ENCODE results near the gene DDIT3.
"Not testable (repeated sequence)": the region's sequence is repeated elsewhere in the genome, so short reads cannot be mapped to it uniquely, and the experiment has no call there.

Gene DDIT3

DNA sequence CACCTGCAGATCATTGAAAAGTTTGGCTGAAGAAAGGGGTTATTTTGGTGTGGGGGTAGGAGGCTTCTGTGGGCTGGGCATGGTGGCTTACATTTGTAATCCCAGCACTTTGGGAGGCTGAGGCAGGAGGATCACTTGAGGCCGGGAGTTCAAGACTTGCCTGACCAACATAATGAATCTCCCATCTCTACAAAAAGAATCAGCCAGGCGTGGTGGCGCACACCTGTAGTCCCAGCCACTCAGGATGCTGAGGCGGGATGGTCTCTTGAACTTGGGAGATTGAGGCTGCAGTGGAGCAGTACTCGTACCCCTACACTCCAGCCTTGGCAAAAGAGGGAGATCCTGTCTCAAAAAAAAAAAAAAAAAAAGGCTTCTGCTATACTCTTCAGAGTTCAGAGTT is 7.0 kb downstream of the DDIT3 start:
- no peak for DNase-seq (ENCODE audit: low spot score)

DNA sequence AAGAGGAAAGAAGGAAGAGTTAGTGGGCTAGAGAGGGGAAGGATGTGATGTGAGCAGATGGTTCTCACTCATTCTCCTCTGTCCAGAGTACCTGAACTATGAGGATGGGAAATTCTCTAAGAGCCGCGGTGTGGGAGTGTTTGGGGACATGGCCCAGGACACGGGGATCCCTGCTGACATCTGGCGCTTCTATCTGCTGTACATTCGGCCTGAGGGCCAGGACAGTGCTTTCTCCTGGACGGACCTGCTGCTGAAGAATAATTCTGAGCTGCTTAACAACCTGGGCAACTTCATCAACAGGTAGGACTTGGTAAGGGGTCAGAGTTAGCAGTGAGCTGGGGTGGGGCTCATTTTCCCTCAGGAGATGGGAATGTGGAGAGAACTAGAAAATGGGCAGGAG is 7.6 kb downstream of the DDIT3 start:
- DNase-seq (ENCODE audit: low spot score), result no peak

DNA sequence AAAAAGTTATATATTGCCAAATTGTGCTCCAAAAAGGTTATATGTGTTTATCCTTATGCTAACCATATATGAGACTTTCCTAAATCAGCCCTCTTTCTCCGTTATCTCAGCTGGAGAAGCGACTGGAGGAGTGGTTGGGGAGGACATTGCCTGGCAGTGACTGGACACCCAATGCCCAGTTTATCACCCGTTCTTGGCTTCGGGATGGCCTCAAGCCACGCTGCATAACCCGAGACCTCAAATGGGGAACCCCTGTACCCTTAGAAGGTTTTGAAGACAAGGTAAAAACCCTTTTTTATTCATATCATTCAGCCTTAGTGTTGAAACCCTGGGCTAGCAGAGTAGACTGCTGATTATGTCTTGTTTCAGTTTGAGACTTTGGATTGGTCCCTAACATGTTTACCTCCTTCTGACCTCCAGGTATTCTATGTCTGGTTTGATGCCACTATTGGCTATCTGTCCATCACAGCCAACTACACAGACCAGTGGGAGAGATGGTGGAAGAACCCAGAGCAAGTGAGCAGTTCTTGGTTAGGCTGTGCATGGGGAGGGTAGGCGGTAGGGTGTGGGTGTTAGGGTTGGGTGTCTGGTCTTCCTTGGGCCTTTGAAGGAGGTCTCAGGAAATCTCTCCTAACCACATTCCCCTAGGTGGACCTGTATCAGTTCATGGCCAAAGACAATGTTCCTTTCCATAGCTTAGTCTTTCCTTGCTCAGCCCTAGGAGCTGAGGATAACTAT is 8.6 kb downstream of the DDIT3 start:
- no peak for DNase-seq (ENCODE audit: low spot score)

DNA sequence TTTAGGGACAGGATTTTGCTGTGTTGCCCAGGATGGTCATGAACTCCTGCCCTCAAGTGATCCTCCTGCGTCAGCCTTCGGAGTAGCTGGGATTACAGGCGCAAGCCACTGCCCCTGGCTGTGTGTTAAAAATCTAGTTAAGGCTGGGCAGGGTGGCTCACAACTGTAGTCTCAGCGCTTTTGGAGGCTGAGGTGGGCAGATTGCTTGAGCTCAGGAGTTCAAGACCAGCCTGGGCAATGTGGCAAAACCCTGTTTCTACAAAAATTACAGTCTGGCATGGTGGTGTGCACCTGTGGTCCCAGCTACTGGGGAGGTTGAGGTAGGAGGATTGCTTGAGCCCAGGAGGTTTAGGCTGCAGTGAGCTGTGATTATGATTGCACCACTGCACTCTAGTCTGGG is 9.2 kb downstream of the DDIT3 start:
- DNase-seq (ENCODE audit: low spot score), result no peak

DNA sequence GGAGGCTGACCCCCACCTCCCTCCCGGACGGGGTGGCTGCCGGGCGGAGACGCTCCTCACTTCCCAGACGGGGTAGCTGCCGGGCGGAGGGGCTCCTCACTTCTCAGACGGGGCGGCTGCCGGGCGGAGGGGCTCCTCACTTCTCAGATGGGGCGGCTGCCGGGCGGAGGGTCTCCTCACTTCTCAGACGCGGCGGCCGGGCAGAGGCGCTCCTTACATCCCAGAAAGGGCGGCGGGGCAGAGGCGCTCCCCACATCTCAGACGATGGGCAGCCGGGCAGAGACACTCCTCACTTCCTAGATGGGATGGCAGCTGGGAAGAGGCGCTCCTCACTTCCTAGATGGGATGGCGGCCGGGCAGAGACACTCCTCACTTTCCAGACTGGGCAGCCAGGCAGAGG is 12.5 kb downstream of the DDIT3 start:
- DNase-seq (ENCODE audit: low spot score), result not testable (repeated sequence)

DNA sequence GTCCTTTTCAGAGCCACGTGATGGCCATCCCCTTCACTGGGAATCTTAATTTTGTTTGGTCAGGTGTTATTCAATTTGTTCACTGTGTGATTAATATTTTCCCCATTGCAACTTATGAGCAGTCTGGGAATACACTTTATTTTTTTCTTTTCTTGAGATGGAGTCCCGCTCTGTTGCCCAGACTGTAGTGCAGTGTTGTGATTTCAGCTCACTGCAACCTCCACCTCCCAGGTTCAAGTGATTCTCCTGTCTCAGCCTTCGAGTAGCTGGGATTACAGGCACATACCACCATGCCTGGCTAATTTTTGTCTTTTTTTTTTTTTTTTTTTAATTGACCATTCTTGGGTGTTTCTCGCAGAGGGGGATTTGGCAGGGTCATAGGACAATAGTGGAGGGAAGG is 13.8 kb downstream of the DDIT3 start:
- DNase-seq (ENCODE audit: low spot score), result not testable (repeated sequence)

DNA sequence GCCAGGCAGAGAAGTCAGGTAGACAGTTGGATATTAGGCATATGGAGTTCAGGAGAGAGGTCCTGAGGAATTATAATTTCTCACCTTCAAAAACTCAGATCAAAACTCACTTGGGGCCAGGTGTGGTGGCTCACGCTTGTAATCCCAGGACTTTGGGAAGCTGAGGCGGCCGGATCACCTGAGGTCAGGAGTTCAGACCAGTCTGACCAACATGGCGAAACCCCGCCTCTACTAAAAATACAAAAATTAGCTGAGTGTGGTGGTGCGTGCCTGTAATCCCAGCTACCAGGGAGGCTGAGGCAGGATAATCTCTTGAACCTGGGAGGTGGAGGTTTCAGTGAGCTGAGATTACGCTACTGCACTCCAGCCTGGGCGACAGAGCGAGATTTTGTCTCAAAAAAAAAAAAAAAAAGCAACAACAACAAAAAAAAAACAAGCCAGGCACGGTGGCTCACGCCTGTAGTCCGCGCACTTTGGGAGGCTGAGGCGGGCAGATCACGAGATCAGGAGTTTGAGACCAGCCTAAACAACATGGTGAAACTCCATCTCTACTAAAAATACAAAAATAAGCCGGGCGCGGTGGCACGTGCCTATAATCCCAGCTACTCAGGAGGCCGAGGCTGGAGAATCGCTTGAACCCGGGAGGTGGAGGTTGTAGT is 17.9 kb downstream of the DDIT3 start:
- DNase-seq (ENCODE audit: low spot score), result not testable (repeated sequence)

DNA sequence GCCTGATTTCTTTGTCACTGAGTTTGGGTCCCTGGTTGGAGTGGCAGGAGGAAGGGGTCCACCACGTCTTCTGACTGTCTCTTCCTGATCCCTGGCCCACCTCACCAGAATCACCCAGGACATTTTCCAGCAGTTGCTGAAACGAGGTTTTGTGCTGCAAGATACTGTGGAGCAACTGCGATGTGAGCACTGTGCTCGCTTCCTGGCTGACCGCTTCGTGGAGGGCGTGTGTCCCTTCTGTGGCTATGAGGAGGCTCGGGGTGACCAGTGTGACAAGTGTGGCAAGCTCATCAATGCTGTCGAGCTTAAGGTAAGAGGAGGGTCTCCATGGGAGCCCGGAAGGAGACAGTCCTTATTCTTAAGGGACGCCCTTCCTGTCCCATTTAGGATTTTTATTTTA is 20.1 kb downstream of the DDIT3 start:
- no peak for DNase-seq (ENCODE audit: low spot score)

DNA sequence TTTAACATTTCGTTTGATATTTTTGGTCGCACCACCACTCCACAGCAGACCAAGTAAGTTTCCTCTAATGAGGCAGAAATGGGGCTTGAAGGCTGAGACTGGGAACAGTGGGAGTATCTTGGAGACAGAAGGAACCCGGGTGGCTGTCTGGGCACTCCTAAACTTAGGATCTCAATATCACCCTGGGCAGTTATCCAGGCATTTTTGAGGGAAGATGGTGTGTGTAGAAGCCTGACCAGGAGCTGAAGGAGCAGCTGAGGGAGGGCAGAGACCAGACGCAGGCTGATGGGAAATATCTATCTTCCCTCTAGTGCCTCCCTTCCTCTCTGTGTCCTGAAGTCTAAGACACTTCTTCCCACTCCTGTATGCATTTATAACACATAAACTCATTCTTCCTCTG is 21.7 kb downstream of the DDIT3 start:
- no peak for DNase-seq (ENCODE audit: low spot score)

DNA sequence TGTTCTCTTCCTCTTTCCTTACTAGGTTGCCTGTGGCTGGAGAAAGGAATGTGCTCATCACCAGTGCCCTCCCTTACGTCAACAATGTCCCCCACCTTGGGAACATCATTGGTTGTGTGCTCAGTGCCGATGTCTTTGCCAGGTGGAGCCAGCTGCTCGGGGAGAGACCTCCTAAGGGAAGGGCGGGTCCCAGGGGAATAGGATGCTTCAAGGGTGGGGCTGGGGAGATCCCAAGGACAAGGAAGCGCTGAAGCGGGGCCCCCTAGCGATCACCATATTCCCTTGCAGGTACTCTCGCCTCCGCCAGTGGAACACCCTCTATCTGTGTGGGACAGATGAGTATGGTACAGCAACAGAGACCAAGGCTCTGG is 22.2 kb downstream of the DDIT3 start:
- DNase-seq (ENCODE audit: low spot score), result no peak

DNA sequence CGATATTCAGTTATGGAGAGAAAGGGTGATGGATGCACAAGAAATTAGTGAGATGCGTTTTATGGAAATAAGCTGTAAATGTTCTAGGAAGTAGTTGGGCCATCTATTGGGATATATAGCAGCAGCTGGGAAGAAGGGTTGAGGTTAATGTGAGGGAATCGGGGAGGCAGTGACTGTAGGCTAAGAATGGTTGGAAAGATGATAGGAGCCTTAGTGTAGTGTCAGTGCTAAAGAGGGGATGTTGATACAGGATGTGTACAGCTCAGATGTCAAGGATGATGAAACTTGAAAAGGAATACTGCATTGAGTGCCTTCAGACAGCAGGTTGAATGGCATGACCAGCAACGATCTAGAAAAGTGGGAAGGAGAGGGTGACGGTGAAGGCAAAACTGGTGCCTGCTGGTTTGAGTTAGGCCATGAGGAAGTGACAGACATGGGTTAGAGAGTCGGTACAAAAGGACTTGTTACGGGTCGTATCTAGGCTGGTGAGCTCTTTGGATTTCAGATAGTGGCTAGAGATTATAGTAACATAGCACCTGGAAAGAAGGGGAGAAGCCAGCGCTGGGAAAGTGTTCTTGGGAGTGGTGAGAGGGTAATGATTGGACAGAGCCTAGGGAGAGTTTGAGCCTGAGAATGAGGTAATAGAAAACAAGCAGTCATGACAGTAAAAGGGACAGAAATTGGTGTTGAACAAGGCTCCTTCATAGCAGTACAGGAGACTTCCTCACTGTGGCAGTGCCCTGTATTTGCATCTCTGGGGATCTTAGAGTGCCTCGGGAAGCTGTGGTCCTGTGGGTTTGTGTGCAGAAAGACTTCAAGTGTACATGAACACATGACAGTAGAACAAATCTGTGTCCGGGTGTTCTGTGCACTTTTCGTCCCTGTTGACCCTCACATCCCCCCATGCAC is 22.8 kb downstream of the DDIT3 start:
- DNase-seq (ENCODE audit: low spot score), result no peak

DNA sequence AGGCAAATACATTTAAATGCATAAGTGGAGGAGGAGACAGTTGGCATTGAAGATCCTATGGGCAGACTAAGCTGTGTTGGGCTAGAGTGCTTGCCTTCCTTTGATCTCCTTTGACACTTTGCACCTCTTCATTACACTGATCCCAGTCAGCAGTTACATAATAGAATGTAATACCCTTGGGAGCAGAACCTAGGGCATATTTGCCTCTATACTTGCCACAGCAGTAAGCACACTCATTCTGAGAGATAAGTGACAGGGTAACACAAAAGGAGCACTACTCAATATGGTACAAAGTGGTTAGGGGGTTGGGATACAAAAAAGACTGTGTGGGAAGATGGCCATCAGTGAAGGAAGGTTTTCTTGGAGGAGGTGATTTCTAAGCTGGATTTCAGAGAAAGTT is 23.5 kb downstream of the DDIT3 start:
- no peak for DNase-seq (ENCODE audit: low spot score)

DNA sequence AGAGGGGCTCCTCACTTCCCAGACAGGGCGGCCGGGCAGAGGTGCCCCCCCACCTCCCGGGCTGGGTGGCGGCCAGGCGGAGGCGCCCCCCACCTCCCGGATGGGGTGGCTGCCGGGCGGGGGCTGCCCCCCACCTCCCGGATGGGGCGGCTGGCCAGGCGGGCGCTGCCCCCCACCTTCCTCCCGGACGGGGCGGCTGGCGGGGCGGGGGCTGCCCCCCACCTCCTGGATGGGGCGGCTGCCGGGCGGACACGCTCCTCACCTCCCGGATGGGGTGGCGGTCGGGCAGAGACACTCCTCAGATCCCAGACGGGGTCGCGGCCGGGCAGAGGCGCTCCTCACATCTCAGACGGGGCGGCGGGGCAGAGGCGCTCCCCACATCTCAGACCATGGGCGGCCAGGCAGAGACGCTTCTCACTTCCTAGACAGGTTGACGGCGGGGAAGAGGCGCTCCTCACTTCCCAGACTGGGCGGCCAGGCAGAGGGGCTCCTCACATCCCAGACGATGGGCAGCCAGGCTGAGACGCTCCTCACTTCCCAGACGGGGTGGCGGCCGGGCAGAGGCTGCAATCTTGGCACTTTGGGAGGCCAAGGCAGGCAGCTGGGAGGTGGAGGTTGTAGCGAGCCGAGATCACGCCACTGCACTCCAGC is 25.1 kb downstream of the DDIT3 start:
- not testable (repeated sequence) for DNase-seq (ENCODE audit: low spot score)

DNA sequence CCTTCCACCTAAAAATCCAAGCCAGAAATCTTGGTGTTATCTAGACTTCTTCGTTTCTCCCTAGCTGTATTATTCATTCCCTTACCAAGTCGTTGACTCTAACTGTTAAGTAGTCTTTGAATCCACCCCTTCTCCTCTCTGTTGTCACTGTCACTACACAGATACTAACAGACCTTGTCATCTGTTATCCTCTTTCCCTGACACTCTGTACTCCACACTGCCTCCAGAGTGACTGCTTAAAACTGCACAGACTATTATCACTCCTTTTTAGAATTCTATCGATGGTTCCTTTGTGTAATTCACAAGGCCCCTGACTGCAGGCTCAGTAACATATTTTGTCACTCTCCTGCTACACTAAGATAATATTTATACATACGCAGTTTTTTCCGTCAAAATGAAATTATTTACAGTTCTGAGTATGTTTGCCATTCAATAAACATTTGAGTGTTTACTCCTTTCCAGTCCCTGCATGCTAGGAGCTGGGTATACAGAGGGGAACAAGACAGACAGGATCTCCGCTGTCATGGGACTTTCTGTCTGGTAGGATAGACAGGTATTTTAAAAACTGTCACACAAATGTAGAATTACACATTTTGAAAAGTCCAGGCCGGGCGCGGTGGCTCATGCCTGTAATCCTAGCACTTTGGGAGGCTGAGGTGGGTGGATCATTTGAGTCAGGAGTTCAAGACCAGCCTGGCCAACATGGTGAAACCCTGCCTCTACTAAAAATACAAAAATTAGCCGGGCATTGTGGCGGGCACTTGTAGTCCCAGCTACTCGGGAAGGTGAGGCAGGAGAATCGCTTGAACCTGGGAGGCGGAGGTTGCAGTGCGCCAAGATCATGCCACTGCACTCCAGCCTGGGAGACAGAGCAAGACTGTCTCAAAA is 28.7 kb downstream of the DDIT3 start:
- DNase-seq (ENCODE audit: low spot score), result no peak

DNA sequence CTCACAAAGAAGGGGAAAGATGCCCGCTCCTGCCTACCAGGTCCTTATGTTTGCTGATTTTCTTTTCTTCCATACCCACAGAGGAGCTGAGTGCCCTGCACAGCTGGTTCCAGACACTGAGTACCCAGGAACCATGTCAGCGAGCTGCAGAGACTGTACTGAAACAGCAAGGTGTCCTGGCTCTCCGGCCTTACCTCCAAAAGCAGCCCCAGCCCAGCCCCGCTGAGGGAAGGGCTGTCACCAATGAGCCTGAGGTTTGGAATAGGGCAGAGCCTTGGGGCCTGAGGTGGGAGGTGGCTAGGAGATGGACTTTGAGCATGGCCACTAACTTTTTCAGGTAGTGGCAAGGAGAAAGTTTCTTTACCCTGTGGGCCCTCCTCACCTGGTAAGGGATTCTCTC is 30.2 kb downstream of the DDIT3 start:
- no peak for DNase-seq (ENCODE audit: low spot score)

DNA sequence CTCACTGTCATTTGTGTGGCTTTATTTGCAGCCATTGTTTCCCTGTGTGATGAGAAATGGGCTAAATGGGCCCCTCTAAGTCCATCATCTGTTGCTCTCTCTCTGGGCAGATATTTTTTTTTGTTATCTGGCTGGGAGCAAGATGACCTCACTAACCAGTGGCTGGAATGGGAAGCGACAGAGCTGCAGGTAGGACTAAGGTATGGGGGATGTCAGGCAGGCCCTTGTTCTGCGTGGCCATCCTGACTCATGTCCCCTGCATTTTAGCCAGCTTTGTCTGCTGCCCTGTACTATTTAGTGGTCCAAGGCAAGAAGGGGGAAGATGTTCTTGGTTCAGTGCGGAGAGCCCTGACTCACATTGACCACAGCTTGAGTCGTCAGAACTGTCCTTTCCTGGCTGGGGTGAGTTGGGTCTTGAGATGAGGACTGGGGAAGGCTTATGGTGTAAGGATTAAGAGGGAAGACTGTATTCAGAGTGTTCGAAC is 31.1 kb downstream of the DDIT3 start:
- no peak for DNase-seq (ENCODE audit: low spot score)

DNA sequence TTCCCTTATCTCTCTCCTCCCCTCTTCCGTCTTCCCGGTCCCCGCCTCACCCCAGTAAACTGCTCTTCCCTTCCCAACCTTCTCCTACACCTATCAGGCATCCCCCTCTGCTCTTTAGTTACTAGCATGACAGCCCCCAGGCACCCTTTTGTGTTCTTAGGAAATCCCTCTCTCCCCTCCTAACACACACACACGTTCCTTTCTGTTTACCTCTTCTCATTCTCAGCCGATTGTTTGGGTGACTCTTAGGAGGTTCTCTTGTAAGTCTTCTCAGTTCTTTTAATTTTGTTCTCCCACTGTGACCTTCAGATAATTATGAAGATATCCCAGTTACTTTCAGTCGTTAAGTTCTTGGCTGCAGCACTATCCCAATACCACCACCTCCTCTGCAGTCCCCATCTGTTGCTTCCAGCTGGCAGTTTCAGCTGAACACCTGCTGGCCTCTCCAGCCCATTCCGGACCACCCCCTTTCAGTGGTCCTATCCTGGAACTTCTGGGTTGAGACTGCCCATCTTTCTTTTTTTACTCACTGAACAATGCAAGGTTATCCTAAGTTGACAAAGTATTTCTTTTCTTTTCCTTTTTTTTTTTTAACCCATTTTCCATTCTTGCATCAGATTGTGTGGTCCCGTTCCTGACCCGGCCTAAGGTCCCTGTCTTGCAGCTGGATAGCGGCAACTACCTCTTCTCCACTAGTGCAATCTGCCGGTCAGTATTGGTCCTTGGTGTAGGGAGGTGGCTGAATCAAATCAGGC is 31.7 kb downstream of the DDIT3 start:
- no peak for DNase-seq (ENCODE audit: low spot score)

DNA sequence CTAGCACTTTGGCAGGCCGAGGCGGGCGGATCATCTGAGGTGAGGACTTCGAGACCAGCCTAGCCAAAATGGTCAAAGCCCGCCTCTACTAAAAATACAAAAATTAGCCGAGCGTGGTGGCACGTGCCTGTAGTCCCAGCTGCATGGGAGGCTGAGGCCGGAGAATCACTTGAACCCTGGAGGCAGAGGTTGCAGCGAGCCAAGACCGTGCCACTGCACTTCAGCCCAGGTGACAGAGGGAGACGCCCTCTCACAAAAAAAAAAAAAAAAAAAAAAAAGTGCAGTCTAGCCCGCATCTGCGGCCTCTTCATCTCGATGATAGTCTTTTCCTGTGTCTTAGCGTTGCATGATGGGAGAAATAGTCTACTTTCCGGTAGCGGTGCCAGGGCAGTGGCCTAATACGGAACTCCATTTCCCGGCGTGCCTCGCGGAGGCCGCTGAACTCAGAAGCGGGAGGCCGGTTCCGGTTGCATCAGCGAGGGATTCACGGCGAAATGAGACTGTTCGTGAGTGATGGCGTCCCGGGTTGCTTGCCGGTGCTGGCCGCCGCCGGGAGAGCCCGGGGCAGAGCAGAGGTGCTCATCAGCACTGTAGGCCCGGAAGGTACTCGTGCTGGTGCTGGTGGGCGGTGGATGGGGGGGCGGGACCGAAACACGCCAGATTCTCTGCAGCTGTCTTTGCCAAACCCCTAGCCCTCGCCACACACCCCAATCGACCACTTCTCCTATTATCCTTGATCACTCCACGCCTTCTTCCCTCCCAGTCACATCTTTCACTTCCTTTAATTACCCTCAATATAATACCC is 32.5 kb downstream of the DDIT3 start, which contains the start of gene MARS1:
Gene MARS1, plus strand, starts transcription at position 472 of the 805 bp plus-strand sequence. Its CDS starts 23 bp downstream, at position 495.
- DNase-seq (ENCODE audit: low spot score), result peak; percentile 98

DNA sequence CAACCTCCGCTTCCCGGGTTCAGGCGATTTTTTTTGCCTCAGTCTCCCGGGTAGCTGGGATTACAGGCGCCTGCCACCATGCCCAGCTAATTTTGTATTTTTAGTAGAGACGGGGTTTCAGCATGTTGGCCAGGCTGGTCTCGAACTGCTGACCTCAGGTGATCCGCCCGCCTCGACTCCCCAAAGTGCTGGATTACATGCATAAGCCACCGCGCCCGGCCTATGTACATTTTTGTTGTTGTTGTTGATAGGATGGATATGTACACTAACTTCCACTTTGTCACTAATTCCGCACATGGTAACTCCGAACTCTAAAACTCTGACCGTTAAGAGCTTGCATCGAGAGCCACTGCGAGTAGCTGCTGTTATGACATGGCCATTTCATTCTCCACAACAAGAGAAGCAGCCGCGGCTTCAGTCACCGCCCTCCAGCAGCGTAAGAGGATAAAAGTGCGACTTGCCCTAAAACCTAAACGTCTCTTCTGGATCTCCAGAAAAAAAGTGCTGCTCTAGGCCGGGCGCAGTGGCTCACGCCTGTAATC is 33.2 kb downstream of the DDIT3 start:
- no peak for DNase-seq (ENCODE audit: low spot score)
